ENCODE data around the gene TOR1A. TPM values are rescaled to one million over a fixed set of nuclear protein-coding genes. Genes with fewer than 3 reads are reported as not detected.

TOR1A gene
- total RNA-seq, 1 experiment from 2014 or later = 24.4 TPM

- no peak overlapping the region for H2AFZ ChIP-seq (ENCODE audit: low read depth, low read length, poor library complexity, severe bottlenecking)
- RAD21 ChIA-PET (ENCODE audit: low non-redundant PET in 1 of 2, low total read pairs in 2 of 2, uncharacterized antibody in 2 of 2, unreplicated experiment in 2 of 2) = no interaction called here
- H3K4me2 ChIP-seq (ENCODE audit: low read length) = no peak overlapping the region
- H3K27me3 ChIP-seq (ENCODE audit: insufficient read depth, low read length) = no peaks in the 10 kb centered on the region
- intact Hi-C loops (cut with micrococcal nuclease) = no loop called here
- H4K20me1 ChIP-seq (ENCODE audit: insufficient read depth) = no peaks in the 10 kb centered on the region
- BruUV-seq (replicated peaks) = no TSS peak
- H3K4me1 ChIP-seq (ENCODE audit: control insufficient read depth in 1 of 2, insufficient read depth in 2 of 2, low read length in 2 of 2) = peaks cover 0 to 1% of the 10 kb centered on the region in 2 experiments; a peak in 1 of 4 replicates
- H3K4me3 ChIP-seq (replicated peaks in 1 of 2; ENCODE audit: low read depth in 1 of 2, low read length in 2 of 2) = no peak overlapping the region
- H3K36me3 ChIP-seq (ENCODE audit: control insufficient read depth in 1 of 2, insufficient read depth in 2 of 2, low read length in 2 of 2) = peaks cover 23 to 25% of the 10 kb centered on the region in 2 experiments
- CTCF ChIA-PET = no interaction called here
- H3K27ac ChIP-seq (ENCODE audit: low read depth, low read length) = no peak overlapping the region
- no peak overlapping the region for H3K9ac ChIP-seq (ENCODE audit: low read length)
- POLR2A ChIA-PET = no interaction called here
- peaks cover 2% of the 10 kb centered on the region for H3K79me2 ChIP-seq (ENCODE audit: insufficient read depth, low read length)
- ATAC-seq (no peak), DNase-seq (ENCODE audit: low read depth, low spot score) (no peak)
- H3K9me3 ChIP-seq (ENCODE audit: control insufficient read depth in 1 of 2, insufficient read depth in 1 of 2, low read depth in 1 of 2, low read length in 2 of 2) = no peaks in the 10 kb centered on the region
- TF ChIP-seq ZFX (IDR thresholded peaks at IDR 0.05) = no peak
- no peak for TF ChIP-seq REST (IDR thresholded peaks at IDR 0.05; ENCODE audit: low read depth)
- no peak for TF ChIP-seq EGR1 (IDR thresholded peaks at IDR 0.05; ENCODE audit: low read depth)
- no peak for TF ChIP-seq RAD21 (IDR thresholded peaks at IDR 0.05; ENCODE audit: low read depth)
- TF ChIP-seq YY1 (IDR thresholded peaks at IDR 0.05; ENCODE audit: extremely low read depth, insufficient replicate concordance, low read depth, low read length) = no peak
- no peak for TF ChIP-seq SIN3A (IDR thresholded peaks at IDR 0.05; ENCODE audit: low read depth)
- TF ChIP-seq FOSL1 (IDR thresholded peaks at IDR 0.05; ENCODE audit: low read depth) = no peak
- no peak for TF ChIP-seq CBX3 (IDR thresholded peaks at IDR 0.05; ENCODE audit: low read depth)
- no peak for TF ChIP-seq MAX (IDR thresholded peaks at IDR 0.05)
- TF ChIP-seq CTCF (IDR thresholded peaks at IDR 0.05 in 2 of 3, conservative IDR thresholded peaks at IDR 0.05 in 1 of 3; ENCODE audit: borderline replicate concordance in 1 of 3, insufficient read depth in 1 of 3, low read depth in 2 of 3, low read length in 2 of 3) = no peak
- no peak for TF ChIP-seq SP1 (IDR thresholded peaks at IDR 0.05; ENCODE audit: low read depth)
- TF ChIP-seq TCF7L2 (IDR thresholded peaks at IDR 0.05; ENCODE audit: borderline replicate concordance, extremely low read depth, insufficient read depth, insufficient read length) = no peak
- no peak for TF ChIP-seq ZBTB33 (IDR thresholded peaks at IDR 0.05; ENCODE audit: extremely low read depth, insufficient replicate concordance, low read length)
- TF ChIP-seq ATF3 (IDR thresholded peaks at IDR 0.05) = no peak
- no peak for TF ChIP-seq SRF (IDR thresholded peaks at IDR 0.05; ENCODE audit: low read depth)
- TF ChIP-seq ELF1 (IDR thresholded peaks at IDR 0.05; ENCODE audit: borderline replicate concordance, low read depth) = no peak
- no peak for TF ChIP-seq JUND (IDR thresholded peaks at IDR 0.05)
- TF ChIP-seq POLR2AphosphoS5 (IDR thresholded peaks at IDR 0.05; ENCODE audit: low read depth, low read length) = no peak
- H3K9me2 ChIP-seq (ENCODE audit: insufficient read depth) = no peaks in the 10 kb centered on the region
Observed at GRCh38 chr9:129828051-129828450, 4.1 kb upstream of the TOR1A start.
